ENCODE results near the gene PDCD1LG2.

Gene PDCD1LG2

DNA sequence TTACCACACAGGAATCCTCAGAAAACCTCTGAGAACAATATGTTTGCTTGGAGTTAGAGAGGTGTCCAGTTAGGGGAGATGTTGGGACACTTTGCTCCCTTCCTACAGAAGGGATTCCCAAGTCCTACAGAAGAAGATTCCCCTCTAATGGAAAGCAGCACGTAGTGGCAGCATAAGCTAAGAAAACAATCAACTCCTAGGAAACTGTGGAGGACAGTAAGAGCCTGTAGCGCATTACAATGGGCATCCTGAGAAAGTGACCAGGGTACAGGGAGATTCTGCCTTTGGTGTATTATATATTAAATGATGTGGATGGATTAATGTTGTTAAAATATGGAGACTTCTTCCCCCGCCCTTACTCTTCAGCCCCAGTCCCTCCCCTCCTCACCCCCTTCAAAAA is 104.7 kb downstream of the PDCD1LG2 start:
- DNase-seq = no peak

DNA sequence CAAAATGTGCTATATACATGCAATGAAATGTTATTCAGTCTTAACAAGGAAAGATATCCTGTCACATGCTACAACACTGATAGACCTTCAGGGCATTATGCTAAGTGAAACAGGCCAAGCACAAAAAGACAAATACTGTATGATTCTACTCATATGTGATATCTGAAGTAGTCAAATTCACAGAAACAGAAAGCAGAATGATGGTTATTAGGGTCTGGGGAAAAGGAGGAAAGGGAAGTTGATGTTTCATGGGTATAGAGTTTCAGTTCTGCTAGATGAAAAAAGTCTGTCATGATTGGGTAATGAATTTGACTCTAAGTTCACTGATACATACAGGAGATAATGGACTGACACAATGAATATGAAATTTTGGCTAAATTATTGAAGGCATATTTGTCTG is 107.4 kb downstream of the PDCD1LG2 start:
- no peak for DNase-seq

DNA sequence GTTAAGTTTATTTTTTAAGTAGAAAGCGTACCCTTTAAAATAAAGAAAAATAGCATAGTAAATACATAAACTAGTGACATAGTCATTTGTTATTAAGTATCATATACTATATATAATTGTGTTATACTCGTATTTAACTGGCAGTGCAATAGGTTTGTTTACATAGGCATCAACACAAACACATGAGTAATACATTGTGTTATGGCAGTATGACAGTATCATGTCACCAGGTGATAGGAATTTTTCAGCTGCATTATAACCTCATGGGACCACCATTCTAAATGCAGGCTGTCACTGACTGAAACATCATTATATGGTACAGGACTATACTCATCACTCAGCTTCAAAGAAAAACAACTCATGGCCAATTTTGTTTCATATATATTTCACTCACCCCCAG is 110.2 kb downstream of the PDCD1LG2 start:
- no peak for DNase-seq
